ENCODE results near the gene CAPN1. TPM values are rescaled to one million over a fixed set of nuclear protein-coding genes. Genes with fewer than 3 reads are reported as not detected.

Gene CAPN1
- total RNA-seq, 2 experiments from 2014 or later = 103 to 125 TPM

DNA sequence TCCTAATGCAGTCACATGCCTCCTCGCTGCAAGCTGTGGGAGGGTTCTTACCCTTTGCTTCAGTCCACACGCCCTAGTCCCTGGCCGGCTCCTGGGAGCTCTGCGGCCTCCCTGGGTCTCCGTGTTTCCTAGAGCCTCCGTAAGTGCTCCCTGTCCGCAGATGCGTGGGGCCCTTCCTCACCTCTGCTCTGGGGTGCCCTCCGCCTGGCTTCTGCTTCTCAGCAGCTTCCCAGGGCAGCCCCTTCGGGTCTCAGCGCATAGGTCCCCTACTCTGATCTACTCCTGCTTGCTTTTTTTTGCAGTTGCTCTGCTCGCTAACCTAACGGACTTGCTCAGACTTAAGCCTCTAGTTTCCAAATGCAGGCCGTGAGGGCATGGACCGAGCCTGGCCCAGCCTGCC, 22.4 kb downstream of the CAPN1 start:
- Mint-ChIP-seq H3K36me3 (ENCODE audit: low read depth) (peaks cover 15% of the 10 kb centered on the region), H3K4me1 (no peaks in the 10 kb centered on the region), H3K9me3 (ENCODE audit: low read depth) (no peaks in the 10 kb centered on the region), H3K27ac (no peak overlapping the region), H3K27me3 (no peaks in the 10 kb centered on the region), H3K4me3 (no peak overlapping the region)
- POLR2A ChIA-PET = no interaction called here
- intact Hi-C loops (cut with DNase I, micrococcal nuclease) = loop anchor here in 1 of 2 experiments (1.0 kb wide), 1 partner anchor 111 kb away; no protein-coding TSS in a partner anchor
- ATAC-seq (no peak), DNase-seq (no peak)
- CTCF ChIA-PET = interaction anchor here (0.6 to 4.6 kb wide), 7 partner anchors 21 to 426 kb away, joined by 3 to 20 read pairs (median 7); partner anchors contain the start of genes CAPN1, CDC42EP2, POLA2 and SF1

DNA sequence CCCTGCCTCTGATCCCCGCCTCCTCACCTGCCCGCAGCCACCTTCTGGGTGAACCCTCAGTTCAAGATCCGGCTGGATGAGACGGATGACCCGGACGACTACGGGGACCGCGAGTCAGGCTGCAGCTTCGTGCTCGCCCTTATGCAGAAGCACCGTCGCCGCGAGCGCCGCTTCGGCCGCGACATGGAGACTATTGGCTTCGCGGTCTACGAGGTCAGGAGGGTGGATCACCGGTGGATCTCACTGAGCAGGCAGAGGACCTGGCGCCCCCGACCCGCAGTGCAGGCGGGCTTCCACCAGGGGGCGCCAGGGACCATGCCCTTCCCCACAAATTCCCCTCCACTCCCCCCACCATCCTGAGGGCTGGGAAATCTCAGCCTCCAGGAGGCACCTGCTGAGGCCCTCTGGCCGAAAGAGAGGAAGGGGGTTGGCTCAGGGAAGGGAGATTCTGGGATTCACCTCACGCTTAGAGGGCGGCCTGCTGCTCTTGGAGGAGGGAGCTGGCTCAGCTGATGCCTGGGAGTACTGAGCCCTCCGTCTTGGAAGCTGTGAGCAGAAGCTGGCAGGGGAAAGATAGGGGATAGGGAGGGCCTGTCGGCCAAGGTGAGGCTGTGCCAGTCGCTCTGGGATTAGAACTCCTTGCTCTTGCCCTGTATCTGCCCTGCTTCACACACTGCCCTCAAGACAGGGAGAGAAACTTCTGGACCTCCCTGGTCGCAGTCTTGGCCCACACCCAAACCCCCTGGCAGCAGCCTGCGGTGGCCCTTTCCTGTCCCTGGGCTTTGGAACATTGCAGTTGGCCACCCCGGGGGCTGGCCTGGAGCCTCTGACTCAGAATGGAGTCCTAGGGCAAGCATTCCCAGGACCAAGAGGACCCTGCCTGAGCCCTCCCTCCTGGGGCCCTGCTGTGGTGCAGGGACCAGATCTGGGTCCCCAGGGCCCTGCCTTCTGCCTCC, 23.2 kb downstream of the CAPN1 start:
- Mint-ChIP-seq H3K4me3 (no peak overlapping the region), H3K9me3 (ENCODE audit: low read depth) (no peaks in the 10 kb centered on the region), H3K36me3 (ENCODE audit: low read depth) (peaks cover 15% of the 10 kb centered on the region), H3K27me3 (no peaks in the 10 kb centered on the region), H3K4me1 (no peaks in the 10 kb centered on the region), H3K27ac (no peak overlapping the region)
- intact Hi-C loops (cut with DNase I, micrococcal nuclease) = loop anchor here (1.0 to 5.0 kb wide), 3 partner anchors 107 to 125 kb away; partner anchors contain the start of gene CDC42EP2 (in 1 of the 2)
- peak; percentile 78 for ATAC-seq
- DNase-seq = peak; percentile 73
- ChIA-PET CTCF (interaction anchor here (0.6 to 4.6 kb wide), 13 partner anchors 11 to 357 kb away, joined by 3 to 20 read pairs (median 5); partner anchors contain the start of genes CAPN1, CDC42EP2 and POLA2), POLR2A (no interaction called here)

DNA sequence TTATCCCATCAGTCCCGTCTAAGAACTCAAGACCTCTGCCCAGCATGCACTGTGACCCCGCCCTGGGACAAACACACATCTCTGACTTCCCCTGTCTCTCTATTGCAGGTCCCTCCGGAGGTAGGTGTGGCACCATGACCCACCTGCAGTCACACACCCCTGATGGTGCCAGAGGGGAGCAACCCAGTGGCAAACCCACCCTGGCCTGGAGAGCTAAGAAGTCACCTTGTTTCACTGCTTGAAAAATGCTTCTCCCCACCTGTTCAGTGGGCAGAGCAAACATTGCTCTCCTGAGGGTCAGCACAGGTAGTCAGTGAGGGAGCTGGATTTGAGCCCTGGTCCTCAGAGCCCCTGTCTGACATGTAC, 23.9 kb downstream of the CAPN1 start:
- ChIA-PET POLR2A (no interaction called here), CTCF (interaction anchor here (0.6 to 4.6 kb wide), 16 partner anchors 8 to 358 kb away, joined by 3 to 20 read pairs (median 4); partner anchors contain the start of genes CAPN1, CDC42EP2 and POLA2)
- DNase-seq (no peak), ATAC-seq (no peak)
- Mint-ChIP-seq H3K27ac (no peak overlapping the region), H3K27me3 (no peaks in the 10 kb centered on the region), H3K9me3 (ENCODE audit: low read depth) (no peaks in the 10 kb centered on the region), H3K4me3 (no peak overlapping the region), H3K36me3 (ENCODE audit: low read depth) (peaks cover 13% of the 10 kb centered on the region), H3K4me1 (no peaks in the 10 kb centered on the region)
- intact Hi-C loops (cut with DNase I, micrococcal nuclease) = loop anchor here (1.0 to 5.0 kb wide), 2 partner anchors 107 to 125 kb away; partner anchors contain the start of gene CDC42EP2 (in 1 of the 2)

DNA sequence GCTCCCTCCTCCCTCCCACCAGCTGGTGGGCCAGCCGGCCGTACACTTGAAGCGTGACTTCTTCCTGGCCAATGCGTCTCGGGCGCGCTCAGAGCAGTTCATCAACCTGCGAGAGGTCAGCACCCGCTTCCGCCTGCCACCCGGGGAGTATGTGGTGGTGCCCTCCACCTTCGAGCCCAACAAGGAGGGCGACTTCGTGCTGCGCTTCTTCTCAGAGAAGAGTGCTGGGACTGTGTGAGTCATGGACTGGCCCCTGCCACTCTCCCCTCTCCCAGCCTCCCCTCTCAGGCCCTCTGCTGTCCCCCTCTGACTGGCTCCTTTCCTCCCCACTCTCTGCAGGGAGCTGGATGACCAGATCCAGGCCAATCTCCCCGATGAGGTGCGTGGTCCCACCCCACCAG, 24.7 kb downstream of the CAPN1 start:
- no peak overlapping the region for H3K27ac Mint-ChIP-seq
- POLR2A ChIA-PET = no interaction called here

DNA sequence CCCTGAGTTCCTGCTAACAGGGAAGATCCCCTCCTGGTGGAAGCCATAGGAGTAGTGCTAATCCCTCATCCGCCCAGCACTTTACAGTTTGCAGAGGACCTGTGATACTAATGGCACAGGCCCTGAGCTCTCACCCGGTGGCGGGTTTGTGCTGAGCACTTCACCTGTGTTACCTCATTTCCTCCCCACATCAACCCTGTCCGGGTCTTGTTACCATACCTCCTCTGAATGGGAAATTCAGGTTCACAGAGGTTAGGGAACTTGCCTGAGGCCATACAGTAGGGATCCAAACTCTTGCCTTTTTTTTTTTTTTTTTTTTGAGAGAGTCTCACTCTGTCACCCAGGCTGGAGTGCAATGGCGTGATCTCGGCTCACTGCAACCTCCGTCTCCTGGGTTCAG, 25.2 kb downstream of the CAPN1 start:
- DNase-seq (no peak), ATAC-seq (no peak)
- Mint-ChIP-seq H3K27ac (no peak overlapping the region), H3K4me1 (no peaks in the 10 kb centered on the region), H3K9me3 (ENCODE audit: low read depth) (no peaks in the 10 kb centered on the region), H3K4me3 (no peak overlapping the region), H3K27me3 (no peaks in the 10 kb centered on the region), H3K36me3 (ENCODE audit: low read depth) (peaks cover 17% of the 10 kb centered on the region)
- intact Hi-C loops (cut with DNase I, micrococcal nuclease) = loop anchor here in 1 of 2 experiments (5.0 kb wide), 1 partner anchor 105 kb away; the partner anchor contains the start of gene CDC42EP2
- POLR2A ChIA-PET = no interaction called here
- CTCF ChIA-PET = interaction anchor here (0.8 to 2.5 kb wide), 5 partner anchors 9 to 58 kb away, joined by 3 to 9 read pairs (median 4); no protein-coding TSS in a partner anchor

More for the DNA sequence above, 24.7 kb downstream of the CAPN1 start:
- Mint-ChIP-seq H3K4me1 (no peaks in the 10 kb centered on the region), H3K36me3 (ENCODE audit: low read depth) (peaks cover 17% of the 10 kb centered on the region), H3K27me3 (no peaks in the 10 kb centered on the region), H3K9me3 (ENCODE audit: low read depth) (no peaks in the 10 kb centered on the region), H3K4me3 (no peak overlapping the region)
- CTCF ChIA-PET = interaction anchor here (0.8 to 4.6 kb wide), 6 partner anchors 9 to 122 kb away, joined by 3 to 20 read pairs (median 4); no protein-coding TSS in a partner anchor
- no peak for DNase-seq
- intact Hi-C loops (cut with DNase I, micrococcal nuclease) = loop anchor here in 1 of 2 experiments (5.0 kb wide), 1 partner anchor 106 kb away; the partner anchor contains the start of gene CDC42EP2
- no peak for ATAC-seq

DNA sequence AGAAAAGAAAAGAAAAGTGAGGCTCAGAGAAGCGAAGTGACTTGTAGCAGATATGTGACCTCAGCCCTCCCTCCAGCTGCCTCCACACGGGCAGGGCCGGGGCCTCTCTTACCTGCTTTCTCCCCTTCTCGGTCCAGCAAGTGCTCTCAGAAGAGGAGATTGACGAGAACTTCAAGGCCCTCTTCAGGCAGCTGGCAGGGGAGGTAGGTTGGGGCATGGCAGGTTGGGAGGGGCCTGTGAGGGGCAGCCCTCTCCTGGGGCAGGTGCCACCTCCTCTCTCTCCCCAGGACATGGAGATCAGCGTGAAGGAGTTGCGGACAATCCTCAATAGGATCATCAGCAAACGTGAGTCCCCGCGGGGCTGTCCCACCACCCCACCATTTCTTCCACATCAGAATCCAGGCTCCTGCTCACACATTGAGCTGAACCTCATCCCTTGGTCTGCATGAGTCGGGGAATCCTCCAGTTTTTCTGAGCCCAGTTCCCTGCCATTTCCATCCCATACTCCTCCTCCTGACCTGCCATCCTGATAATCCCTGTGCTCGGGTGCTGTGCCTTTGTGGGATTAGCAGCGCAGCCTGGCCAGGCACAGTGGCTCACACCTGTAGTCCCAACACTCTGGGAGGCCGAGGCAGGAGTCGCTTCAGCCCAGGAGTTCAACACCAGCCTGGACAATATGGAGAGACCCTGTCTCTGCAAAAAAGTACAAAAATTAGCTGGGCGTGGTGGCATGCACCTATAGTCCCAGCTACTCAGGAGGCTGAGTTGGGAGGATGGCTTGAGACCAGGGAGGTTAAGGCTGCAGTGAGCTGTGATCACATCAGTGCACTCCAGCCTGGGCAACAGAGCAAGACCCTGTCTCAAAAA, 26.4 kb downstream of the CAPN1 start:
- Mint-ChIP-seq H3K9me3 (ENCODE audit: low read depth) (no peaks in the 10 kb centered on the region), H3K27me3 (no peaks in the 10 kb centered on the region), H3K36me3 (ENCODE audit: low read depth) (peaks cover 17% of the 10 kb centered on the region), H3K27ac (no peak overlapping the region), H3K4me1 (peaks cover 5% of the 10 kb centered on the region), H3K4me3 (no peak overlapping the region)
- ChIA-PET CTCF (interaction anchor here (1.0 to 1.1 kb wide), 3 partner anchors 12 to 108 kb away, joined by 3 to 5 read pairs (median 5); no protein-coding TSS in a partner anchor), POLR2A (interaction anchor here (0.6 to 0.7 kb wide), 2 partner anchors 54 to 358 kb away, joined by 3 to 5 read pairs; no protein-coding TSS in a partner anchor)
- DNase-seq (no peak), ATAC-seq (no peak)
- intact Hi-C loops (cut with DNase I, micrococcal nuclease) = loop anchor here in 1 of 2 experiments (5.0 kb wide), 1 partner anchor 104 kb away; the partner anchor contains the start of gene CDC42EP2

DNA sequence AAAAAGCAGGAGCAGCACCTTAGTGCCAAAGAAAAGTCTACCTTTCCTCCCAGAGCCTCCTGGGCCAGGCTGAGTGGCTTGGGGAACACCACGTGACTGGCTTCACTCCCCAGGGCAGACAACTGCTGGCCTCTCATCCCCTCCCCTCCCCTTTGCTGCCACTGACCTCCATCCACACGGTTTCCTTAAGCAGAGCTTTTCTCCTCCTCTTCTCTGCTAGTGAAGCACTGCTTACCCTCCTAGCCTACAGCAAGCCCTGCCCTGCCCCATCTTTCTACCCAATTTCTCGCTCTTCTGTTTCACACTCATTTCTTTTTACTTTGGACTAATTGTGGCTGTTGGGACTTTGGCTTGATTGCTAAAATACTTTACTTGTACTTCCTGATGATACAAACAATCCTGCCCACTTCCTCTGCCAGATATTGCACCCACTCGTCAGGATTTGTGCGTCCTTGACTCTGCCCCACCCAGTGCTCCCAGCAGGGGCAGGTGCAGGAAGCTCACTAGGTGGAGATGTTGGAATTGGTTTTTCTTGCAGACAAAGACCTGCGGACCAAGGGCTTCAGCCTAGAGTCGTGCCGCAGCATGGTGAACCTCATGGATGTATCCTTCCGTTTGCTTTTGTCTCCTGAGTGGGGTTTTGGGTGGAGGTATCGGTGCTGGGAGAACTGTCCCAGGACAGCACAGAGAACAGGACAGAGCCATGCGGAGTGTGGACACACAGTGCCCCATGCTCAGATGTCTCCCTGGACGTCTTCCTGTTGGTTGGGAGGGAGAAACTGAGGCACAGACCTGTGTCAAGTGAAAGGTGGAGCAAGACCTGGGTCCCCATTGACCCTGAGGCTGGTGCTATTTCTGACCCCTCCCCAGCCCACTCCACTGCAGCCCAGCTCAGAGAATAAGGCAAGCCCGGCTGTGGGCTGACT, 27.3 kb downstream of the CAPN1 start:
- CTCF ChIA-PET = interaction anchor here (1.0 kb wide), 1 partner anchor 107 kb away, joined by 5 read pairs; no protein-coding TSS in a partner anchor
- peaks cover 9% of the 10 kb centered on the region for H3K4me1 Mint-ChIP-seq
- H3K9me3 Mint-ChIP-seq (ENCODE audit: low read depth) = no peaks in the 10 kb centered on the region
- no peak for DNase-seq
- ATAC-seq = no peak
- H3K36me3 Mint-ChIP-seq (ENCODE audit: low read depth) = peaks cover 17% of the 10 kb centered on the region
- POLR2A ChIA-PET = interaction anchor here (0.7 kb wide), 1 partner anchor 53 kb away, joined by 3 read pairs; no protein-coding TSS in a partner anchor
- H3K4me3 Mint-ChIP-seq = no peak overlapping the region
- intact Hi-C loops (cut with DNase I, micrococcal nuclease) = loop anchor here in 1 of 2 experiments (5.0 kb wide), 1 partner anchor 103 kb away; the partner anchor contains the start of gene CDC42EP2
- no peak overlapping the region for H3K27ac Mint-ChIP-seq
- no peaks in the 10 kb centered on the region for H3K27me3 Mint-ChIP-seq

DNA sequence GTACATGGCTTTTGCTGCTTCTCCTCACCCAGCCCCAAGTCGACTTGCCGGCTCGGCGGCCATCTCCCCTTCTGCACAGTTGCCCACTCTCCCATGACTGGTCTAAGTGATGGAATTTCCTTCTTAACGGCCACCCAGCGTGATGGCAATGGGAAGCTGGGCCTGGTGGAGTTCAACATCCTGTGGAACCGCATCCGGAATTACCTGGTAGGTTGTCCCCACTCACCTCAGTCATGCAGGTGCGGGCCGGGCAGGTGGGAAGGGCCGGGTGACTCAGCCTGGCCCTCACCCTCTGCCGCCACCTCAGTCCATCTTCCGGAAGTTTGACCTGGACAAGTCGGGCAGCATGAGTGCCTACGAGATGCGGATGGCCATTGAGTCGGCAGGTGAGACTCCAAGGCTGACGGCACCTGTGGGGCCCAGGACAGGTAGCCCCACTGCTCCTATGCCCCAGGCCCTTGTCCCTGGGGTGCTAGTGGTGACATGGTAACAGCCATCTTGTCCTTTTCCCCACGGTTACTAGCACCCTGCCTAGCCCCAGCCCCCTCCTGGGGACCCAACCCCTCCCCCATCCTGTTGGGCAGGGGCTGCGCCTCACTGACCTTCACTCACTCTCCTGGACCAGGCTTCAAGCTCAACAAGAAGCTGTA, 28.1 kb downstream of the CAPN1 start:
- Mint-ChIP-seq H3K4me3 (no peak overlapping the region), H3K27ac (no peak overlapping the region), H3K27me3 (no peaks in the 10 kb centered on the region), H3K9me3 (ENCODE audit: low read depth) (no peaks in the 10 kb centered on the region), H3K4me1 (peaks cover 12% of the 10 kb centered on the region), H3K36me3 (ENCODE audit: low read depth) (peaks cover 17% of the 10 kb centered on the region)
- ATAC-seq (no peak), DNase-seq (no peak)
- ChIA-PET POLR2A (interaction anchor here (0.6 kb wide), 1 partner anchor 166 kb away, joined by 4 read pairs; no protein-coding TSS in a partner anchor), CTCF (interaction anchor here (0.6 to 0.7 kb wide), 2 partner anchors 16 to 131 kb away, joined by 3 to 5 read pairs; no protein-coding TSS in a partner anchor)
- intact Hi-C loops (cut with DNase I, micrococcal nuclease) = loop anchor here in 1 of 2 experiments (5.0 kb wide), 1 partner anchor 102 kb away; the partner anchor contains the start of gene CDC42EP2

DNA sequence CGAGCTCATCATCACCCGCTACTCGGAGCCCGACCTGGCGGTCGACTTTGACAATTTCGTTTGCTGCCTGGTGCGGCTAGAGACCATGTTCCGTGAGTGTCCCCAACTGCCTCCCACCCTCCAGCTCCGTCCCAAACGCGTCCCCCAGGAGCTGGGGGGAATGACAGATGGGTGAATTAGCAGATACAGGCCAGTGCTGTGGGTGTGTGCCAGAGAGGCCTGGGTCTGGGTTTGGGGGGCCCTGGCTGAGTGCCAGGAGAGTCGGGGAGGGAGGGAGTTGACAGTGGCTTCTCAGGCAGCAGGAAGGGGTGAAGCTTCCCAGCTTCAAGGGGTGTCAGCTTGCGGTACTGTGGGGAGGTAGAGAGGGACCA, 28.6 kb downstream of the CAPN1 start:
- POLR2A ChIA-PET = interaction anchor here (0.6 kb wide), 1 partner anchor 166 kb away, joined by 4 read pairs; no protein-coding TSS in a partner anchor
- H3K27me3 Mint-ChIP-seq = peaks cover under 1% of the 10 kb centered on the region
- intact Hi-C loops (cut with DNase I, micrococcal nuclease) = no loop called here
- H3K4me1 Mint-ChIP-seq = peaks cover 13% of the 10 kb centered on the region
- CTCF ChIA-PET = interaction anchor here (0.6 to 0.7 kb wide), 2 partner anchors 15 to 132 kb away, joined by 3 to 5 read pairs; no protein-coding TSS in a partner anchor
- ATAC-seq = no peak
- peaks cover 17% of the 10 kb centered on the region for H3K36me3 Mint-ChIP-seq (ENCODE audit: low read depth)
- no peaks in the 10 kb centered on the region for H3K9me3 Mint-ChIP-seq (ENCODE audit: low read depth)
- no peak overlapping the region for H3K27ac Mint-ChIP-seq
- DNase-seq = no peak
- no peak overlapping the region for H3K4me3 Mint-ChIP-seq
